ENCODE results near the gene PLA2G4D.

The PLA2G4D gene

DNA sequence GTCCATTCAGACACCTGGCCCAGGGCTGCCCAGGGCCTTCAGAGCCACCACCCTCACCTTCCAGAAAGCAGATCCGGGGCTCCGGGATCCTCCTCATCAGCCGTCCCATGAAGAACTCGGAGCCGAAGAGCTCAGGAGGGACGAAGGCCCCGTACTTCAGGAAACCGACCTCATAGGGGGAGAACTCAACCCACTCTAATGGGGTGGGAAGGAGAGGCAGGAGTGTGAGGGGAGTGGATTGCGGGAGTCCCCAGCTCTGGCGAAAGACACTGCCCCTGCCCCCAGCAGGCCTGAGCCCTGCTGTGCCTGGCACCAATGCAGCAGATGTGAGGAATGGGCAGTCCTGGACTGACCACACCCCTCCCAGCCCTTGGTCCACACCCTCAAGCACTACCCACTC is 22.6 kb downstream of the PLA2G4D start:
- H3K9me3 Mint-ChIP-seq: peaks cover 5% of the 10 kb centered on the region

DNA sequence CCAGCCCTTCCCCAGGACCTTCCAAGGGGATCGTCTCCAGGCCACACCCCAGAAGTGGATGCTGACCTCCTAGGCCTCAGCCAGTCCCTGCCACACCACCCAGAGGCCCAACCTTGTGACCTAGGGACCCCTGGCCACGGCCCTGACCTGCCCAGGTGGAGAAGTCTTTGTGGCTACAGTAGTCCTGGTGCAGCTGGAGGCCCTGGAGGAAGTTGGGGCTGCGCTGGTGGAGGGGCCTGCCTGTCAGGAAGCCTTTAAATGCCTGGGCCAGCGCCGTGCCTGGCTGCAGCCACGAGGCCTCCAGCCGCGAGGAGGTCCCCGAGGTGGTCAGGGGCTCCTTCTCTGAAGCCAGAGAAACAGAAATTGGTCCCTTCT is 23.4 kb downstream of the PLA2G4D start:
- Mint-ChIP-seq H3K27me3 (peaks cover 33% of the 10 kb centered on the region), H3K4me3 (no peak overlapping the region), H3K36me3 (ENCODE audit: insufficient read depth) (peaks cover 2% of the 10 kb centered on the region), H3K4me1 (peaks cover 7% of the 10 kb centered on the region), H3K27ac (ENCODE audit: low read depth) (no peak overlapping the region), H3K9me3 (peaks cover 5% of the 10 kb centered on the region)
- no peak for ATAC-seq (replicated peaks; ENCODE audit: extremely low read depth, poor library complexity, severe bottlenecking)
- DNase-seq (ENCODE audit: low spot score in 2 of 2): no peak

More for the DNA sequence above, 22.6 kb downstream of the PLA2G4D start:
- H3K27ac Mint-ChIP-seq (ENCODE audit: low read depth): no peak overlapping the region
- H3K4me1 Mint-ChIP-seq: no peaks in the 10 kb centered on the region
- H3K27me3 Mint-ChIP-seq: peaks cover 25% of the 10 kb centered on the region
- H3K36me3 Mint-ChIP-seq (ENCODE audit: insufficient read depth): no peaks in the 10 kb centered on the region
- no peak overlapping the region for H3K4me3 Mint-ChIP-seq
- ATAC-seq (replicated peaks; ENCODE audit: extremely low read depth, poor library complexity, severe bottlenecking): no peak
- no peak for DNase-seq (ENCODE audit: low spot score in 2 of 2)

DNA sequence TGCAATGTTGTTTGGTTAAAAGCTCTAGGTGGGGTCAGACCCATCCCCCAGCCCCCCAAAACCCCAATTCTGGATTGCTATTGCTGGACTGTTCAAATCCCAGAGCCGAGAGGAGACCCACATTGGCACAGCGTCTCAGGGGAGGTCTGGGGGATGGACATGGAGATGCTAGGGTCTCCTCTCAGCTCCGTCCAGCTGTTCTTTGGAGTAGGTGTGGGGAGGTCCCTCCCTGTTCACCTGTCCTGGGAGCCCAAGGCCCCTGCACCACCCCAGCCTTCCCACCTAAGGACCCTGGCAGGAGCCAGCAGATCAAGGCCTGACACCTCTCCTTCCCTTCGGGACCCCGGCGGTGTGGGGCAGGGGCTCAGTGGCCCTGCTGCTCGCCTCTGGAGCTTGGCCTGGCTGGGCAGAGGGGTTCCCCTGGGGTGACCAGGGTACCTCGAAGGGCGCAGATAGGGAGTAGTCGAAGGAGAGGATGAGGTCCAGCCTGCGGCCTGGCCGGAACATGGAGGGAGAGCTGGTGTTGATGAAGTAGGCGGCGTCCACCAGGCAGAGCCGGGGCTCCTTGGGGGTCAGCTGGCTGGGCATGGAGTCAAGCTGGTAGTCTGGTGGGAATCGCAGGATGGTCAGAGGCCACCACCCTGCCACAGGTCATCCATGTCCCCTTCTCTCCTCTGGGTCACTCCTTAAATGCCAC is 23.9 kb downstream of the PLA2G4D start:
- DNase-seq (ENCODE audit: low spot score in 2 of 2) (no peak), ATAC-seq (replicated peaks; ENCODE audit: extremely low read depth, poor library complexity, severe bottlenecking) (no peak)
- Mint-ChIP-seq H3K9me3 (peaks cover 5% of the 10 kb centered on the region), H3K27ac (ENCODE audit: low read depth) (no peak overlapping the region), H3K27me3 (peaks cover 37% of the 10 kb centered on the region), H3K4me1 (peaks cover 7% of the 10 kb centered on the region), H3K4me3 (no peak overlapping the region), H3K36me3 (ENCODE audit: insufficient read depth) (peaks cover 2% of the 10 kb centered on the region)

DNA sequence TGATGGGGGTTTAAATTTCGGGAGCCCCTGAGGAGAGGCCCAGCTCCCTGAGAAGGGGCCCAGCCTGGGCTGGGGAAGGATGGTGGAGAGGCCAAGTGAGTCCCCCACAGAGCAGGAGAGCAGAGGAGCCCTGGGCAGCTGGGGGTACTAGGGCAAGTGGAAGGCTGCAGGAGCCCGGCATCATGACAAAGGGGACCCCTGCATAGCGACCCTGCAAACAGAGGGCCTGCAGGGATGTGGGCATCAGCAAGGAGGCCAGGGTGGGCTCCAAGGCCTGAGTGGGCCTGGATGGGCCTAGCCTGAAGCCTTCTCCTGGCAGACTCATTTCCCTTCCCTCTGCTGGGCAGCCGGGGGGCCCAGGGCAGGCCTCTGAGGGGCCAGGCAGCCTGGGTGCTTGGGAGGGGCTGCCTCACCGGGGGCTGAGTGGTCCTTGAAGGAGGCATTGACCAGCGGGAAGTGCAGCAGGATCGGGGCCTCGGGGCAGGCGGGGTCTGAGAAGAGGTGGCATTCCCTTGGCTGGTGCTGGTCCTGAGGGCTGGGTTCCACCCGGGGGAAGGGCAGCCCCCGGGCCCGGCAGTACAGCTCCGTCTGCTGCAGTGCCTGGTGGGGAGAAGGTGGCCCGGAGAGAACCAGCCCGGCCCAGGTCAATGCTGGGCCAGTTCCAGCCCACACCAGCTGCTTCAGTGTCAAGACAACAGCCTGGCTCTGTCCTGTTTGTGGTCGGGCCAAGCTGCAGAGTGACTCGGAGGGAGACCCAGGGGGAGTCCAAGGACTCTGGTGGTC is 24.7 kb downstream of the PLA2G4D start:
- ATAC-seq (replicated peaks; ENCODE audit: extremely low read depth, poor library complexity, severe bottlenecking) (no peak), DNase-seq (ENCODE audit: low spot score in 2 of 2) (no peak)
- Mint-ChIP-seq H3K4me3 (no peak overlapping the region), H3K9me3 (peaks cover 5% of the 10 kb centered on the region), H3K27ac (ENCODE audit: low read depth) (no peak overlapping the region), H3K27me3 (peaks cover 41% of the 10 kb centered on the region), H3K36me3 (ENCODE audit: insufficient read depth) (peaks cover 2% of the 10 kb centered on the region), H3K4me1 (peaks cover 7% of the 10 kb centered on the region)

DNA sequence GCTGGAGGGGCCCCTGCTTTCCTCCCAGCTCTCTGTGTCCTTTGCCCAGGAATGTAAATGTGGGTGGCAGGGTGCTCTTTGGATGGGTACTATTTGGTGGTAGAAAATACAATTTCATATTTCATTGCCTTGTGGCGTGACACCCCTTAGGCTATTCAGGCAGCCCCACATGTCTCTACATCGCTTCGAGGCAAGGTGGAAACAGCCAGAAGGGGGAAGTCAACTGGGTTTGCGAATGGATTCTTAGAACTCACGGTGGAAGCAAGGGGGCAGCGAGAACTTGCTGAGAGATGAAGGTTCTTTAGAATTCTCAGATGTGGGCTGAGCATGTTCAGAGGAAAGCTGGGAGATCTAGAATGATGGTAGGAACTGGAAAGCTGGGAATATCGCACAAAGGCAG is 25.3 kb downstream of the PLA2G4D start:
- H3K4me1 Mint-ChIP-seq: peaks cover 7% of the 10 kb centered on the region
- H3K27ac Mint-ChIP-seq (ENCODE audit: low read depth): no peak overlapping the region
- ATAC-seq (replicated peaks; ENCODE audit: extremely low read depth, poor library complexity, severe bottlenecking) (no peak), DNase-seq (ENCODE audit: low spot score in 2 of 2) (no peak)
- H3K4me3 Mint-ChIP-seq: no peak overlapping the region
- peaks cover 48% of the 10 kb centered on the region for H3K27me3 Mint-ChIP-seq
- H3K9me3 Mint-ChIP-seq: peaks cover 5% of the 10 kb centered on the region
- peaks cover 2% of the 10 kb centered on the region for H3K36me3 Mint-ChIP-seq (ENCODE audit: insufficient read depth)

DNA sequence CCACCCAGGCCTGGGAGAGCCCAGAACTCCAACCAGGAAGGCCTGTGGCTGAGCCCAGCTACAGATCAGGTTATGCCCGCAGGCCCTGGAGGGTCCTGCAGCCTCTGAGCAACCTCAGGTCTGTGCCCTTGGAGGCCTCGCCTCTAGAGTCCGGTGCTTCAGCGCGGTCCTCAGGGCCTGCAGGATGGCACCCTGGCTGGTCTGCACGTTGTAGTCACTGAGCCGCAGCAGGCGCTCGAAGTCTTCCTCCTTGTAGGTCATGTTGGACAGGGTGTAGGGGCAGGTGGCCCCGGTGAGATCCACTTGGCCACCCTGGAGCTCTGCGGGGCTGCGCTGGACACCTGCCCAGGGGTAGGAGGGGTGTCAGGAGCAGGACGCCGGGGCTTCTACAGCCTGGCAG is 25.8 kb downstream of the PLA2G4D start:
- ATAC-seq (replicated peaks; ENCODE audit: extremely low read depth, poor library complexity, severe bottlenecking): no peak

DNA sequence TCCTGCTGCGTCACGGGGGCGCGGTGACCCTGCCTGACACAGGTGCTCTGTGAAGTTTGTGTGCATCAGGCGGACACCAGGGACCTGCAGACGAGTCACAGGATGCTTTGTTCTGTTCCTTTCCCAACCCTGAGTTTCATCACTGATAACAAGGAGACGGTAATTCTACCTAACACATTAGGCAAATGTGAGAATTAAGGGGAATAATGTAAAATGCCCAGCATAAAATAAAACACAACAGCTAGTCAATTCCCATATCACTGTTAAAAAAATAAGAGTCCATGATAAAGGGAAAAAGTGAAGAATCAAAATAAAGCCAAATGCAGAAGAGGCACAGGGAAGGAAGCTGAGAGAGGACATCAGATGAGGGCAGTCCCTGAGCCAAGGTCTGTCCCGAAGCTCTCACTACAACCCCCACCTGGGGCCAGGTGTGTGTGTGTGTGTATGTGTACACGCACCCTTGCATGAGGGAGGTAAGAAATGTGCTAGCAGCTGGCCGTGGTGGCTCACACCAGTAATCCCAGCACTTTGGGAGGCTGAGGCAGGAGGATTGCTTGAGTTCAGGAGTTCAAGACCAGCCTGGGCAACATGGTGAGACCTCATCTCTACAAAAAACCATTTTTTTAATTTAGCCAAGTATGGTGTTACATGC is 27.5 kb downstream of the PLA2G4D start:
- Mint-ChIP-seq H3K27me3 (peaks cover 65% of the 10 kb centered on the region), H3K27ac (ENCODE audit: low read depth) (no peak overlapping the region), H3K9me3 (peaks cover 5% of the 10 kb centered on the region), H3K4me1 (peaks cover 7% of the 10 kb centered on the region), H3K36me3 (ENCODE audit: insufficient read depth) (peaks cover 2% of the 10 kb centered on the region), H3K4me3 (no peak overlapping the region)
- ATAC-seq (replicated peaks; ENCODE audit: extremely low read depth, poor library complexity, severe bottlenecking): no peak
- DNase-seq (ENCODE audit: low spot score in 2 of 2): no peak

More for the DNA sequence above, 25.8 kb downstream of the PLA2G4D start:
- peaks cover 7% of the 10 kb centered on the region for H3K4me1 Mint-ChIP-seq
- peaks cover 2% of the 10 kb centered on the region for H3K36me3 Mint-ChIP-seq (ENCODE audit: insufficient read depth)
- no peak overlapping the region for H3K4me3 Mint-ChIP-seq
- no peak overlapping the region for H3K27ac Mint-ChIP-seq (ENCODE audit: low read depth)
- no peak for DNase-seq (ENCODE audit: low spot score in 2 of 2)
- H3K27me3 Mint-ChIP-seq: peaks cover 52% of the 10 kb centered on the region
- H3K9me3 Mint-ChIP-seq: peaks cover 5% of the 10 kb centered on the region

DNA sequence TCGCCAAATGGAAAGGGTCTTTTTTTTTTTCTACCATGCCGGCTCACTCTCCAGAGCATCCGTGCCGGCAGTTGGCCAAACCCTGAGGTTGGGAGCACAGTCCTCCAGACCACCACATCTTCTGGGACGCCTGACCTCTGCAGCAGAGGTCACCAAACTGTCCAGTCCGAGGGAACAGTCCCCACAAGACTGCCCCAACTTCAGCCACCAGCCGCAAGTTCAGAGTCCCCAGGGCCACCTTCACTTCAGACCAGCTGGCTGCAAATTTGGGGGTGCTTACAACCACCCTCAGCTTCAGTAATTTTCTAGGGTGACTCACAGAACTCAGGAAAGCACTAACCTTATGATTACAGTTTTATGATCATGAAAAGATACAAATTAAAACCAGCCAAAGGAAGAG is 28.9 kb downstream of the PLA2G4D start:
- H3K27me3 Mint-ChIP-seq: peaks cover 65% of the 10 kb centered on the region
- no peak overlapping the region for H3K27ac Mint-ChIP-seq (ENCODE audit: low read depth)
- H3K36me3 Mint-ChIP-seq (ENCODE audit: insufficient read depth): peaks cover 2% of the 10 kb centered on the region
- H3K9me3 Mint-ChIP-seq: peaks cover 5% of the 10 kb centered on the region
- peaks cover 7% of the 10 kb centered on the region for H3K4me1 Mint-ChIP-seq
- ATAC-seq (replicated peaks; ENCODE audit: extremely low read depth, poor library complexity, severe bottlenecking) (no peak), DNase-seq (ENCODE audit: low spot score in 2 of 2) (no peak)
- H3K4me3 Mint-ChIP-seq: no peak overlapping the region

DNA sequence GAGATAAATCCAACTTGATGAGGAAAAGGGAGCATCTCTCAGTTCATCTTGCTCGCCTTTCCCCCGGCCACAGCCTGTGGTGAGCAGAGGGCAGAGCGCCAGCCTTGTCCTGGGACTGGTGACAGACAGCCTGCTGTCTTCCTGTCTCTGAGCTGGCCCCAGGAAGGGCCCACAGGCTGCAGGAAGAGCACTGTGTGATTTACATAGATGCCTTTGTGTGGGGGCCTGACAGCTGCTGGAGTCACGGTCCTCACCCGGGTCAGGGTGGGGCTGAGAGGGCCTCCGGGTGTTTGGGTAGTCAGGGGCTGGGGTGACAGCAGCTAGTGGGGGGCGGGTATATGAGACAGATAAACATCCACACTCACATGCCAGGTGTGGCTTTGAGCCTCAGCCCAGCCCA is 29.3 kb downstream of the PLA2G4D start:
- ATAC-seq (replicated peaks; ENCODE audit: extremely low read depth, poor library complexity, severe bottlenecking): no peak
- H3K4me3 Mint-ChIP-seq: no peak overlapping the region
- DNase-seq (ENCODE audit: low spot score in 2 of 2): no peak
- H3K4me1 Mint-ChIP-seq: peaks cover 7% of the 10 kb centered on the region
- H3K27me3 Mint-ChIP-seq: peaks cover 65% of the 10 kb centered on the region
- H3K36me3 Mint-ChIP-seq (ENCODE audit: insufficient read depth): peaks cover 2% of the 10 kb centered on the region
- peaks cover 5% of the 10 kb centered on the region for H3K9me3 Mint-ChIP-seq
- H3K27ac Mint-ChIP-seq (ENCODE audit: low read depth): no peak overlapping the region

DNA sequence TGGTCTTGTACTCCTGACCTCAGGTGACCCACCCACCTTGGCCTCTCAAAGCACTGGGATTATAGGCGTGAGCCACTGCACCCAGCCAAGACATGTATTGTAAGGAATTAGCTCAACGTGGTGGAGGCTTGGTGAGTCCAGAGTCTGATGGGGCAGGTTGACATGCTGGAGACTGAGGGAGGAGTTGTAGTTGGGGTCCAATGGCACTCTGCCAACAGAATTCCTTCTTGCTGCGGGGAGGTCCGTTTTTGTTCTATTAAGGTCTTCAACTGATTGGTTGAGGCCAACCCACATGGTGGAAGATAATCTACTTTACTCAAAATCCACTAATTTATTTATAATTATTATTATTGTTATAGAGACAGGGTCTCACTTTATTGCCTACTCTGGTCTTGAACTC is 30.1 kb downstream of the PLA2G4D start:
- no peak overlapping the region for H3K4me3 Mint-ChIP-seq
- peaks cover 7% of the 10 kb centered on the region for H3K4me1 Mint-ChIP-seq
- no peak for DNase-seq (ENCODE audit: low spot score in 2 of 2)
- no peak for ATAC-seq (replicated peaks; ENCODE audit: extremely low read depth, poor library complexity, severe bottlenecking)
- peaks cover 60% of the 10 kb centered on the region for H3K27me3 Mint-ChIP-seq
- H3K27ac Mint-ChIP-seq (ENCODE audit: low read depth): peak overlapping the region; percentile 30
- peaks cover 2% of the 10 kb centered on the region for H3K36me3 Mint-ChIP-seq (ENCODE audit: insufficient read depth)
- peaks cover 5% of the 10 kb centered on the region for H3K9me3 Mint-ChIP-seq

DNA sequence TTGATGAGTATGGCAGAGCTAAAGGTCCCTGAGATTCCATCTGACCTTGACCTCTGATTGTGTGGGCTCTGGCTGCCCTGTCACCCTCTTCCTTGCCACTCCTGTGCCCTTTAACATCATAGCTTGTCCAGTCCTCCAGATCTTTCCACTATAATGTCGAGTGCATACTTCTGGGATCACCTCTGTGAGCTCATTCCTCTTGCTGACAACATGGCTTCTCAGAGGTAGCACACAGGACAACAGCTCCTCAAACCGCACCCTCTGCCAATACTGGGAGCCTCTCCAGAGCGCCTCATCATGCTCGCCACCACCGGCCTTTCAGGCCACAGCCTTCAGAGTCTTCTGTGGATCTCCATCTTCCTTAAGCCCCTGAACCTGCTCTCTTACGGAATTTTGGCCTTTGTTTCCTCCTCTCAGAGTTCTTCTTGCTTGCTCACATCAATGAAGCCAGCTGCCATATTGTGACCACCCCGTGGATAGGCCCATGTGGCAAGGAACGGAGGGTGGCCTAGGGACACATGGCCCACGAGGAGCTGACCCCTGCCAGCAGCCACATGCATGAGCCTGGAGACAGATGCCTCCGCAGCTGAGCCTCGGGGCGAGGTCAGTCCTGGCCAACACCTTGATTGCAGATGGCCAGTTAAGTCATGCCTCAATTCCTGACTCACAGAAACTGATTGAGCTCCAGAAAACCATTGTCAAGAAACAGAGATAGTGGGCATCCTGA is 31.1 kb downstream of the PLA2G4D start:
- Mint-ChIP-seq H3K27ac (ENCODE audit: low read depth) (peak overlapping the region; percentile 30), H3K27me3 (peaks cover 54% of the 10 kb centered on the region), H3K36me3 (ENCODE audit: insufficient read depth) (peaks cover 2% of the 10 kb centered on the region), H3K4me1 (peaks cover 7% of the 10 kb centered on the region), H3K4me3 (no peak overlapping the region), H3K9me3 (peaks cover 5% of the 10 kb centered on the region)
- ATAC-seq (replicated peaks; ENCODE audit: extremely low read depth, poor library complexity, severe bottlenecking) (no peak), DNase-seq (ENCODE audit: low spot score in 2 of 2) (no peak)

DNA sequence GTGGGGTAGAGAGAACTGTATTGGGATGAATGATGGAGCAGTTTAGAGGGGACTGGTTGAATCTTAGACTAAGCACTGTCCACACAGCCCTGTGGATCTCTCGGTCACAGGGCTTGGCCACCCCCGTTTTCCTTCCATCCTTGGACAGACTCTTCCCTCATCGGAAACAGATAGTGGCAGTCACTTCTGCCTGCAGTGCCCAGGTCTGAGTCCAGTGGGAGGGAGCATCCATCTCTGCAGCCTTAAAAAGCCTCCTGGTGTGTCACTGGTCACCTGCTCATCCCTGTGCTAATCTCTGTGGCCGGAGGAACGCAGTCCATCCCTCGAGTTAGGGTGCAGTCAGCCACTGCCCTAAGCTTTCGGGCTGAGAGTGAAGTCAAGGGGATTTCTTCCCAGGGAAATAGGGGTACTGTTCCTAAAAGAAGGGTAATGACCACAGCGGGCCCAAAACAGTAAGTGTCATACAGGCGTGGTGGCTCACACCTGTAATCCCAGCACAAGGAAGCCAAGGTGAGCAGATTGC is 32.0 kb downstream of the PLA2G4D start:
- Mint-ChIP-seq H3K9me3 (peaks cover under 1% of the 10 kb centered on the region), H3K36me3 (ENCODE audit: insufficient read depth) (peaks cover 2% of the 10 kb centered on the region), H3K27ac (ENCODE audit: low read depth) (no peak overlapping the region), H3K4me3 (no peak overlapping the region), H3K27me3 (peaks cover 56% of the 10 kb centered on the region), H3K4me1 (peaks cover 7% of the 10 kb centered on the region)
- ATAC-seq (replicated peaks; ENCODE audit: extremely low read depth, poor library complexity, severe bottlenecking) (no peak), DNase-seq (ENCODE audit: low spot score in 2 of 2) (no peak)
